Activated CD4-positive, alpha-beta T cell treated with anti-CD3 and anti-CD28 coated beads for 24 hours (primary cell): ENCODE measurements around the gene EPB41L3.
"Not testable (repeated sequence)": the region's sequence is repeated elsewhere in the genome, so short reads cannot be mapped to it uniquely, and the experiment has no call there.

Source experiments
- DNase-seq, 2 donors: peaks; one replicate each; pipeline ENCODE4 v3.0.0-alpha.2; 2020; ENCODE audit warnings: low read depth in 2 of 2

Gene EPB41L3

DNA sequence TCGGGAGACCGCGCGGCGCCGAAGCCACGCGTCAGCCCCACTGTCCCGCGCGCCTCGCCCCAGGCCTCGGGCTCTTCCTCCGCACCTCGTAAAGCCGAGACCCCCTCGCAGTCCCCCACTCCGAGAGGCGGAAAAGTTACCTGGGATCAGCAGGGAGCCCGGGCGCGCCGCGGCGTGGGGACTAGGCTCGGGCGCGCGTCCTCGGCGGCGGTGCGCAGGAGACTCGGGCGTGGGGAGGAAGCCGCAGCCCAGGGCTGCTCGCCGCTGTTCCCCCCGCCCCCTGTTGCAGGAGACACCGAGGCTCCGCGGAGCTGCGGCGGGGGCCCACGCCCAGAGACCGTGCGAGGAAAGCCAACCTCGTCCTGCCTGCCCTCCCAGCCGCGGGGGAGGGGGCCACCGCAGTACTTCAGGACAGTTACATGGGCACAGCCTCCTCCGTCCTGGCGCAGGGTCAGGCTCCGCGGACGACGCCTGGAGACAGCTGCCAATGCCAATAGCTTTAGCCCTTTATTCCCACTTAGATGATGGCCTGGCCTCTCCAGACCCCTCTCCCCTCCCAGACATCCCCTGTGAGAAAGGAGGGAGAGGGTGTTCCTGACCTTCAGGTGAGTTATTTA lies at the start of gene EPB41L3:
EPB41L3 (minus strand) TSS at position 225 of the 617 bp plus-strand sequence. CDS start 54,814 bp downstream, outside the sequence.
- no peak for DNase-seq

DNA sequence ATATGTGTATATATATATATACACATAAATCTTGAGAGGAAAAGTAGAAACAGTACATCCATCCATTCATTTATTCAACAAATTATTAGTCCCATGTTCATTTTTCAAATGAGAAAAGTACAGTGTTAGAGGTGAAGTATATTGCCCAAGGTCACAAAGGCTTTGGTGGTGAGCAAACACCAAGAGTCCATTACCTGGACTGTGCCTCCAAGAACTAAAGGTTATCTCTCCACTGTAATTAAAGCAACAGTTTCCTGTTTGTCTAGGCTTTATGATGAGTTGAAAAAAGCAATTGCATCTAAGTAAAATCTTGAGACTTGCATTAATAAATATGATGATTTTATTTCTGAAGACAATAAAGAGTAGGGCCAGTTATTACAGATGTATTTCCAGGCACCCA lies 44.7 kb upstream of the EPB41L3 start:
- no peak for DNase-seq

DNA sequence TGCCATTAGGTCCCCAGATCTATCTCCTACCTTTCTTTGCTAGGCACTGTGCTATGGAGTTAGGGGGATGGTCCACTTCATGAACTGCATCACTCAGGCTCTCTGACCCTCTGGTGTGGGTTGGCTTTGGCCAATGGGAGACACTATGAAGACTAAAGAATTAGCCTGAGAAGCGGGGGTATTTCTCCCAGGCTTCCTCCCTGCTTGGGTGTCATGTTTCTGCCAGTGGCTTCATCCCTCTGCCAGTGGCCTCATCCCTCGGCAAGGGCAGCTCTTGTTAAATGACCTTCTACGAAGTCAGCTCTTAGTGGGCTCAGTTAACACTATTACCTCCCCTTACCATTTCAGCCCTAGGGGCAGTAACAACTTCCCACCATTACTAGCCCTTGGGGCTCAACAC lies 41.9 kb upstream of the EPB41L3 start:
- no peak for DNase-seq

DNA sequence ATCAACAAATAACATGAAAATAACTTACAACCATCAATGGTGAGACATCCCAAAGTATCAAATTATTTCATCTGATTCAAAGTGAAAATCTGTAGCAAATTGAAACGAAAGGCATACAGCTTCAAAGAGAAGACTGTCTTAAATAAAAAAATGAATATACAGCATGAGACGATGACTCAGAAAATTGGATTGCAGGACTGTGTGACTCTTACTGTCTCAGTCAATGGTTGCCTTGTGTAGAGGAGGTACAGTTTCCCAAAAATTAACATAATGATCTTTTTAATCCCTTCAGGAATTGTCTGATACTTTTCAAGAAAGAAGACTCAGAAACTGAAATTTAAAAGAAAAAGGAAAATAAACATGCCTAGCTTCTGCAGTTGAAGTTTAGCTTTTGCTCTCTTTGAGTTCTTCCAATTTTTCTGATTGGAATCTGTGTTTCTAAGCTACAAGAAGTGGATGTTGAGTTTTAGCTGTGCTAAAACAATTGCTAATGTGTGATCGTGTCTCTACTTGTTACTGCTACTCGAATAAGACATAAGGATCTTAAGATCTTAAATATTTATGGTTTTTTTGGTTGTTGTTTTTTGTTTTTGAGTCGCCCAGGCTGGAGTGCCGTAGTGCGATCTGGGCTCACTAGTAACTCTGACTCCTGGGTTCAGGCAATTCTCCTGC lies 41.1 kb upstream of the EPB41L3 start:
- no peak for DNase-seq

DNA sequence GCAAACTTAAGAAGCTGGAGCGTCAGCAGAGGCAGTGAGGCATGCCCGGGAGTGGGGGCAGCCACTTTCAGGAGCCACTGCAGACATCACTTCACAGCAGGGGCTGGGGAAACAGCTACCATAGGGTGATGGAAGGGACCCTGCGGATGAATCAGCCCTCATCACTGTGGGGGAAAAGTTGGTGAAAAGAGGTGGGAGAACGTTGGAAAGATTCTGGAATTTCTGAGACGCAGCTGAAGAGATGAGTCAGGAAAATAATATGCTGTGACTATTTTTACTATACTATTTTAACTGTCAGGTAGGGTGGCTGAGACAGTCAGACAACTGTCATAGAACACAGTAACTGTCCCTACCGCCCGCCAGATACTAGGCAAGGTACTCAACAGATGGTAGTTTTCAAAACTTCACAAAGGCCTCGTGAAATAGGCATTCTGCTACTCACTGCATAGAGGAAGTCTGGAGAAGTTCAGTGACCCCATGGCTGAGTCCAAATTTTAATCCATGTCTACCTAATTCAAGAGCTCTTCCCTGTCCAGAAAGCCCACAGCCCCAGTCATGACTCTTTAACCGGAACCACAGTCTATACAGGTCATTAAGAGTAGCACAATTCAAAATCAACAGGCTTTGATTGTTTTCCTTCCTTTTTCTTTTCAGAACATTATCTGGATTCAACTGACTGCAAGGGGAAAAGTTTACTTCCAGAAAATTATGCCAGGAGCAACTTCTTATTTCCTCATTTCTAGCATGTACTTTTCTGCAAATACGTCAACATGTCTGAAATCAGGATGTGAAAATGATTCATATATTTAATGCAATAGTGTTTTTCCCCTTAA lies 39.3 kb upstream of the EPB41L3 start:
- no peak for DNase-seq

DNA sequence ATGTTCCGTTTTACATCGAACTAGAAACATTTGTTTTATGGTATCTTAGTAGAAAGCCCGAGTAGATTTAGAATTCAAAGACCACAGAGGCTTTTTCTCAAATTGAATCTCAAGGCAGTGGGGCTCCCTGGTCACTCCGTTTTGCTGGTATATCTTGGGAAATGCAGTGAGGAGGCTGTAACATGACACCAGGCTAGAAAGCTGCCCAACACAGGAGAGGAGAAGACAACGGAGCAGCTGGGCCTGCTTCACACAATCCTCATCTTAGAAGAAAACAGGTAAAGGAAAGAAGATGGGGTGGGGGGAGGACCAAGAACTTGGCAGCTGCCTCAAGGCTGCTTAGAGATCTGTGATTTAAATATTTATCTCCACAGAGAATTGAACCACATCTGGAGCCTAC lies 38.3 kb upstream of the EPB41L3 start:
- no peak for DNase-seq

DNA sequence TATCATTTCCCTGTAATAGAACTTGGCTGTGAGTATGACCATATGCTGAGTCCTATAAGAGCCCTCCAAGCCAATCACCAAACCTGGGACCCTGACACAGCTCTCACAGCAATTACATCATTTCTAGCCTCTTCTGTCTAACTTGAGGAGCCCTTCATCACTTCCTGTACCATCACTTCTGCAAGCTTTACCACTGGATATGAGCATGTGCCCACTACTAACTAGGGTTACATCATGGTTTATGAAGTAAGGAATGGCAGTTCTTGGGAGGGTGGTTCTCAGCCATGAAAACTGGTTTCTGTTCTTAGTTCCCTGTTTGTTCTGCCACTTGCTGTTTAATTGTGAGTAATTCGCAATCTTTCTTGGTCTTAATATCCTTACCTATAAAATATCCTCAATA lies 31.0 kb upstream of the EPB41L3 start:
- no peak for DNase-seq

DNA sequence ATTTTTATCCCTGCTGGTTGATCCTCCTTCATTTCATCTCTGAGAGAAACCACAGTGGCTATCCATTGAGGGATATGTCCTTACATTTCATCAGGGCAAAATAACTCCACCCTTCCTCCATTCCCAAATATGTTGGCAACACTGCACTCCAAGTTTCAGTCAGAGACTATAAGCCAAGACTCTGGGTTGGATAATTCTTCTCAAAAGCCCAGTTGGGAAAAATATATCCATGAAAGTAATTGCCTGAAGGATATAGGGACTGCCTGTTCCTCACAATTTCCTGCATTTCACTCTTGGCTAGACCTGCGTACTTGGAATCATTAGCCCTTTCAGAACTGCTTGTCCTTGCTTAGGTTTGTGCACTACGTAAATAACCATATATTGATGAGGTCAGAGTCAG lies 27.9 kb upstream of the EPB41L3 start:
- no peak for DNase-seq

DNA sequence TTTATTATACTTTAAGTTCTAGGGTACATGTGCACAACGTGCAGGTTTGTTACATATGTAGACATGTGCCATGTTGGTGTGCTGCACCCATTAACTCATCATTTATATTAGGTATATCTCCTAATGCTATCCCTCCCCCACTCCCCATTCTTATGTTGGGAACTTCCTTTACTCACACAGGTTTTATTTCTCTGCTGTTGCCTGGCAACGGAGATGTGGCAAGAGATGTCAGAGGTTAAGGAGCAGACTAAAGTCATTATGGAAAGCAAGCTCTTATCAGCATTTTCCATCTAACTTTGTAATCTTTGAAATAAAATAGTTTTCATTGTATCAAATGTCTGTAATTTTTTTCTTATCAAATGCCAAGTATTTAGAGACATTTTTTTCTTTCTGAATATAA lies 26.8 kb upstream of the EPB41L3 start:
- not testable (repeated sequence) for DNase-seq

DNA sequence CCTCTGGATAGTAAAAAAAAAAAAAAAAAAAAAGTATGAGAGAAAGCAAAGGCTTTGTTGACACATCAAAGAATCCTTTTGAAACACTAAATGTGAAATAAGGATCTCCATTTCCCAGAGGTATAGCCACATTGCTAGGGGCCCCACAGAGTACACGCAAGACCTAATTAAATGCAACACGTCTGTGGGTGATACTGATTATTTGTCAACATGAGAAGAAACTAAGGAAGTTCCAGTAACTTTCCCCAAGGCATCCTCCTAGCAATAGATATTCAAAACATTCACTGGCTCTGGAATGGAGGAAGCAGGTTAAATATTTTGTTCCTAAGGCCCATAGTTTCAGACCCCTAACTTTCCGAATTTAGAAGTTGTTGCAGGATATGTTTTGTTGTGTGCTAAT lies 24.6 kb upstream of the EPB41L3 start:
- DNase-seq = no peak

DNA sequence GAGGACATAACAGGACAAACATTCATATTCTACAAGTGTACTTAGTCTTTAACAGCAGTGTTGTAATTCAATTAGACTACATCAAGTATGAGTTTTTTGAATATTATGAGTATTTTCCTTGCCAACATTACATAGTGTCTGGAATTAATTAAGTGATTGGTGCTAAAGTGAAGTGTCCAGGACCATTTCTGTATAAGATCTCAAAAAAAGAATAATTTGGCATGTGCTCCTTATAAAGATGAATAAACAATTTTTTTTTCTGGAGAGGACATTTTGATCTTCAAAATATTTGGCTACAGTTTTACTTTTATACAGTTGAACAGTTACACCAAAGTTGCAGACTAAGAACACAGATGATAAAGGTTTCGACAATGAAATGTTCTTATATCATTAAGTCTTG lies 15.1 kb upstream of the EPB41L3 start:
- DNase-seq = no peak

DNA sequence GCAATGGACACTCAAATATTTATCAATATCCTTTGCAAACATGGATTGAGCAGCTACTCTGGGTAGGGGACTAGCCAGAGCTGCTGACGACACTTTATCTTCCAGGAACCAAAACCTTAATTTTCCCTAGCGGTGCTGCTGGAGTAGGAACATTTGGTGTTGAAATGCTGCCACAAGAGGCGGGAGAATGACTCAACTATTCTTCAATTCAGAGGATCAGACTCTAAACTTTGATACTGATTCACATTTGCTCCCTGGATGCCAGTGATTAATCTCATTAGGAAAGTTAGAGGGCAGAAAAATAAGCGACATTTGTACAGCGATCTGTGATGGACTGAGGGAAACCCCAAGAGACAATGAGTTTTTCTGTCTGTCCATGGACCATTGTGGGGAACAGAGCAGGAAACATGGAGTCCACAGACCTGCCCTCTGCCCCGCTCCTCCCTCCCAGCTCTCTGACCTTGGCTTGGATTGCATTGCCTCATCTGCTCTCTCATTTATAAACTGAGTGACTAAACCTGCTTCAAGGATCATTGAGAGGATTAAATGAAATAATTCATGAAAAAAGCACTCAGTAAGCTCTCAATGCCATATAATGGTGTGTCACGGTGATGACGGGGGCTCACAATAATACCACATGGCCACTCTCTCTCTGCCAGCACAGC lies 12.6 kb upstream of the EPB41L3 start:
- no peak for DNase-seq

DNA sequence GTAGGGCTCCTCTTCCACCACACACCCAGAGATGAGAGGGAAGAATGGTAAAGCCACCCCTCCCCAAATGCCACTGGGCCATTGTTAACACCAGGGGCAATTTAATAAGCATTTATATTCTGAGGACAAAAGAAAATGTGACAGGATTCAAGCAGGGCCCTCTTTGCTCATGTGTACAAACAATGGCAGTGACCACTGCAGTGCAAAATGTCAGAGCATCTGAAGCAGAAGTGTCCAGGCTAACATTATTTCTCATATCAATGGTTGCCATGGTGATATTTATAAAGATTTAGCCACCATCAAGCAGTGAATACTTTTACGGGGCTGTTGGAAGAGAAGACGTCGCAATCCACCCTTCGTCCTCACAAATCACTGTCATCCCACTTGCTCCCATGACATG lies 10.8 kb upstream of the EPB41L3 start:
- DNase-seq = no peak

DNA sequence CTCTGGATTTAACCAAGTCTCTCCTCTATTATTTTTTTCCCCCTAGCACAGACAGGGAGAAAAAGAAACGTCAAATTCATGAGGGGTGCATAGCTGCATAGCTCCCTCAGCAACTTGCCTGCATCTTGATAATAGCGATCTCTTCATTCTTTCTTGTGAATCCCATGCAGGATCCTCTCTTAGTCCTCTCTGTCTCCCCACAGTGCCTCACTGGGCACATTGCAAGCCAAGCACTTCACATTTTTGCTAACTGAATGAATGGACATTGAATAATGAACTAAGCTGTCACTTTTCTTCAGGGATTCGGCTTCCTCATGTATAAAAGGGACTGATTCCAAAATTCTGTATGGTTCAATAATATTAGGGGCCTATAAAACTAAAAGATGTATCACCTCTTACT lies 2.9 kb upstream of the EPB41L3 start:
- DNase-seq = no peak

DNA sequence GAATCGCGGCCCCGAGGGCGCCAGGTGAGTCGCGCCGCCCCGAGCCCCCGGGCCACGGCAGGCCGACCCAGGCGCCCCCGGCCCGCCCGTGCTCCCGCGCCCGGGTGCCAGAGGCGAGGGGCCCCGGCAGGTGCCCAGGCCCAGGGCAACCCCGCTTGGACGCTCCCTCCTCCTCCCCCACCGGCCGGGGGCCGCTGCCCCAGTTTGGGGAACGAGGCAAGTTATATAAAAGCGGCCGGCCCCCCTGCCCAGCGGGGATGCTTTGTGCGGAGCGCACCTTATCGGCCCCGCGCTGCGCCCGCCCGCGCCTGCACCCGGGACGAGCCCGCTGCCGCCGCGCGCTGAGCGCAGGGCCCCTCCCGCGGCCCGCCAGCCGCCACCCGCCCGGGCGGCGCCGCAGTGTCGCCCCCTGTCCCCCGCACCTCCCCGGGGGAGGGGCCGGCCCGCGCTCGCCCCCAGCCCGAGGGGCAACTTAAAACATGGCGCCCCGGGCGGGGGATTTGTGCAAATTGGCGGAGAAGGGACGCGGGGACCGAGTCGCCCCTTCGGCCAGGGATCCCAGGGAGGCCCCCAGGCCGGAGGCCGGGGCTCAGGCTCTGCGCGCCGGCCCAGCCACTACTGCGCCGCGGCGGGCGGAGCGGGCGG lies 639 bp downstream of the EPB41L3 start:
- DNase-seq = no peak

DNA sequence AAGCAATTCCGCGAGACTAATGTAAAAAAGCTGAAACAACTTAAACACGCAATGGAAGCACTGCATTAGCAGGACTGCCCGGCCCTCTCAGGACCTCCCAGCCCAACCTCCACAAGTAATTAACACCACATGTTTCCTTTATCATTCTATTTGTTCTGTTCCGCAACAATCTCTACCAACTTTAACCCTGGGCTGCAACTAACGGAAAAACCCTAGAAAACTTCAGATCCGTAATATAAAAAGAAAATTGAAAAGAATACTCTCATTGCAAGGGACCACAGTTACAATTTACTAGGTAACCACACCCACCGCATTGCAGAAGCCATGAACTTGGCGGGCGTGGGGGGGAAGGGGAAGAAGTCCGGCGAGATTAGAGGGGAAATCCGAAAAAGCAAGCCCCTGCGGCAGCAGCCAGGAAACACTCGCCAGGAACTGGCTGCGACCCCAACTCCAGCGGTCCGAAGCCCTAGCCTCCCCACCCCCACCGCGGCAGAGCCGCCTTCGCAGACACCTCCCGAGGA lies 1.2 kb downstream of the EPB41L3 start:
- no peak for DNase-seq

DNA sequence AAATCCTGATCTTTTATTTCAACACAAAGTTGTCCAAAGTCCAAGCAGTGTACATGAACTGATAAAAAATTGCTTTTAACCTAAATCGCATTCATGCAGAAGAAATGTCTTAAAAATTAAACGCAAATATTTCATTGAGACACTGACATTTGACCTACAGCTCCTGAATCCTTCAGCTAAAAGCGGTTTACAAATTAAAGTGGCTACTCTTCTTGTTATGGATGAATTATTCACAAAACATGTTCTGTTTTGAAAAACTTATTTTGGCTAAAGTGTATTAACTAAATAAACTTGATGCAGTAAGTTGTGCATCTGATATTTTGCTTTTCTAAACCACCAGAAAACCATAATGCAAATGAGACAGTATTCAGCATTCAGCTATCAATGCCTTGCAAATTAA lies 2.2 kb downstream of the EPB41L3 start:
- no peak for DNase-seq

DNA sequence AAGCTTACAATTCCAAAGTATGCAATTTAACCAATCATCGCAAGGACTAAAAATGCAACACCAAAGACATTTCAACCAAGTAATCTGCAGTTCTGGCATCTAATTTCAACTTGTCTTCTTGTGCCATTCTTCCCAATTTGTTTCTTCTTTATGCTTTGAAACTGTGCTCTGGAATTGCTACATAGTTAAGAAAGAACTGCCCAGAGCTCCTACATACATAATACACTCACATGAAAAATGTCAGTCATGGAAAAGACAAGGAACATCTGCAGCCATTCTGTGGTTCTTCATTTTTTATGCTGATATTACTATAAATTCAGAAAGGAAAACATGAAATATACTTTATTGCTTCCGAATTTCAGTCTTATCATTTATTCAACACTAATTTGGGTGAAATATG lies 4.4 kb downstream of the EPB41L3 start:
- DNase-seq = no peak

DNA sequence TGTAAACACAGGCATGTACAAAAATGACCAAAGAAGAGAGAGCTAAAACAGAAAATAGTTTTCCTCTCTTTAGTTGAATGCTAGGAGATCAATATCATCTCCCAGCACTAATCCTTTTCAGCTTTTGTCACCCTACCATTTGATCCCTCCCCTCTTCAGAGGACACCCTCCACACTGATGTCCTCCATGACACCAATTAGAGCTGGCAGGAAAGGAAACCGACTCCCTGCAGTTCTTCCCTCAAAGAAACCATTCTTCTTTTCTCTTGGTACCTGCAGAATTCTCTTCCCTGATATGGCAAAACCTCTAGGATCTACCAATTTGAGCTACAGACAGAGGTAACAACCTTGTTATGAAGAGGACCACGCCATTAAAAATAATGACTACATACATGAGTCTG lies 5.3 kb downstream of the EPB41L3 start:
- DNase-seq = no peak

DNA sequence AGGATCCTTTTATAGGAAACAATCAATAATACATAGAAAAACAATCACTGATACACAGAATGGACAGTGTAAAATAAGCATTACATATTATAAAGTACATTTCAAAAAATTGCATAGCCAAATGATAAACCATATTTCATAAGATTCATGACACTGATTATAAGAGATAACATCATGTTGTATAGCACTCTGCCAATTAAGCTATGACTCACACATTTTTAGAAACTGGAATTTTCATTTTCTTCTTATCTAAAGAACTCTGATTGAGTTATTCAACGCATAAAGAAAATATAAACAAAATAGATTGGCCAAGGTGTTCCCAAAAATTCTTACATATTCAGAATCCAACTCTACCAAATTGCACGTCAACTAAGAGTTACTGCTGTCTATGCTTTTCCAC lies 5.9 kb downstream of the EPB41L3 start:
- no peak for DNase-seq

DNA sequence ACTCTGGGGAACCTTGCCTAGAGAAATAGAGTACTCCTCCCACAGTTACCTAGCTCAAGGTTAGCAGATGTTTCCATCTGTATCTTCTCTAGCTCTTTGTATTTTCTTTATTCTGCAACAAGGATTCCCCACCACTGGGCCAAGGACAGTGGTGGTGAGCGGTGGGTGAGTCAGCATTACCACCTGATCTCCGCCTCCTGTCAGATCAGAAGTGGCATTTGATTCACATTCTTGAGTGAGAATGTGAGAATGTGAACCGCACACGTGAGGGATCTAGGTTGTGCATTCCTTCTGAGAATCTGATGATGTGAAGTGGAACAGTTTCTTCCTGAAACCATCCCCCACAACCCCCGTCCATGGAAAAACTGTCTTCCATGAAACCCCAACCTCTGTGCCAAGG lies 9.0 kb downstream of the EPB41L3 start:
- DNase-seq = no peak

DNA sequence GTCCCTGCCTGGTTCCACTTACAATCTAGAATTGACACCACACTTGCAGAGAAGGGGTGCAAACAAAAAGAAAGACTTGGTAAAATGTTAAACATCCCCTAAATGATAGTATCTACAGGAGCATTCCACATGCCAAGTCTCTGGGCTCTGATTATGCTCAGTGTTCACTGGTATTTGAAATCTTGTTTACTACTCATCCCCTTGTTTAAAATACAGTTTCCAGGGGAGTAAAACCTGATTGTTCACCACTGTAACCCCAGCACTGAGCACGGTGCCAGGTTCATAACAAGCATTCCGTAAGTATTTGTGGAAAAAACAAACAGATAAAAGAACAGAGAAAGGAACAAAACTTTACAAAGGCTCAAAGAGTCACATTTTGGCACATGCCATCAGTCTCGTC lies 11.7 kb downstream of the EPB41L3 start:
- DNase-seq = no peak
